Natural killer cell (primary cell): ENCODE measurements around the gene PLEKHA5. TPM values are rescaled to one million over a fixed set of nuclear protein-coding genes. Genes with fewer than 3 reads are reported as not detected.

Experiments
- ATAC-seq, 3 donors: fragments of 150-1000 bp in 2 of 3; fragments of 200-7000 bp in 1 of 3; cut with Tn5 transposase; 1 replicate in 1 of 3; 2 replicates in 2 of 3; pipeline ENCODE4 v1.10.0; 2021; ENCODE audit warnings: mild to moderate bottlenecking in 2 of 3, moderate library complexity in 2 of 3
- DNase-seq, 2 donors: peaks; one replicate each; pipeline versions ENCODE4 v3.0.0 to v3.0.0-alpha.2; 2013 to 2021; ENCODE audit warnings: mixed read lengths in 1 of 2
- H3K27ac ChIP-seq: one replicate; pipeline ENCODE4 v1.5.1; 2013; ENCODE audit warnings: mild to moderate bottlenecking, low read length
- H3K27me3 ChIP-seq: one replicate; pipeline ENCODE4 v1.6.1; 2013; ENCODE audit warnings: low read length; ENCODE audit not compliant: control insufficient read depth, insufficient read depth
- H3K36me3 ChIP-seq: one replicate; pipeline ENCODE4 v1.6.1; 2013; ENCODE audit warnings: low read length; ENCODE audit not compliant: control insufficient read depth, insufficient read depth
- H3K4me1 ChIP-seq: one replicate; pipeline ENCODE4 v1.6.1; 2013; ENCODE audit warnings: low read length; ENCODE audit not compliant: control insufficient read depth, insufficient read depth
- H3K4me3 ChIP-seq: one replicate; pipeline ENCODE4 v1.5.1; 2013; ENCODE audit warnings: low read length
- H3K9me3 ChIP-seq: one replicate; pipeline ENCODE4 v1.6.1; 2013; ENCODE audit warnings: low read length; ENCODE audit not compliant: control insufficient read depth, insufficient read depth
- H3K27ac Mint-ChIP-seq, 2 donors: one replicate each; pipeline ENCODE4 v1.8.0; 2022; ENCODE audit warnings: mild to moderate bottlenecking in 2 of 2, mixed read lengths in 2 of 2, moderate library complexity in 1 of 2
- H3K27me3 Mint-ChIP-seq, 2 donors: one replicate each; pipeline ENCODE4 v1.8.0; 2022; ENCODE audit warnings: low read depth in 2 of 2, mixed read lengths in 2 of 2
- H3K36me3 Mint-ChIP-seq: one replicate; pipeline ENCODE4 v1.8.0; 2022; ENCODE audit warnings: mixed read lengths
- H3K4me1 Mint-ChIP-seq, 2 donors: one replicate each; pipeline ENCODE4 v1.8.0; 2022; ENCODE audit warnings: mixed read lengths in 2 of 2
- H3K4me3 Mint-ChIP-seq: one replicate; pipeline ENCODE4 v1.8.0; 2022; ENCODE audit warnings: mild to moderate bottlenecking, moderate library complexity, mixed read lengths
- H3K9me3 Mint-ChIP-seq, 2 donors: one replicate each; pipeline ENCODE4 v1.8.0; 2022; ENCODE audit warnings: mixed read lengths in 2 of 2
- WGBS: methylation state at CpG from one replicate; pipeline ENCODE4 v1.1.7; 2013; ENCODE audit warnings: missing lambda C conversion rate; ENCODE audit not compliant: insufficient coverage; 5-methylcytosine and 5-hydroxymethylcytosine counted together
- intact Hi-C: fragments of 100-400 bp; cut with micrococcal nuclease; formaldehyde crosslinking; loops from one replicate; pipeline ENCODE4 v1.14.2; 2022
- total RNA-seq, 4 donors: library from RNA; stranded (reverse); fragments of 120-200 nt in 1 of 4; gene quantifications; one replicate each; pipeline versions ENCODE4 v1.2.3 to v1.2.4, GENCODE V29; 2013 to 2022
- TF ChIP-seq, protein P1 (sequence below): fragments of 200-600 bp; IDR thresholded peaks from one replicate; pipeline ENCODE4 v1.8.0; 2022; ENCODE audit warnings: antibody characterized with exemption

PLEKHA5 gene
- total RNA-seq, 3 donors from 2014 or later (not counting 1 experiment from before 2014, with no cell fraction given), result 5.2 to 12.1 (median 7.0) TPM

DNA sequence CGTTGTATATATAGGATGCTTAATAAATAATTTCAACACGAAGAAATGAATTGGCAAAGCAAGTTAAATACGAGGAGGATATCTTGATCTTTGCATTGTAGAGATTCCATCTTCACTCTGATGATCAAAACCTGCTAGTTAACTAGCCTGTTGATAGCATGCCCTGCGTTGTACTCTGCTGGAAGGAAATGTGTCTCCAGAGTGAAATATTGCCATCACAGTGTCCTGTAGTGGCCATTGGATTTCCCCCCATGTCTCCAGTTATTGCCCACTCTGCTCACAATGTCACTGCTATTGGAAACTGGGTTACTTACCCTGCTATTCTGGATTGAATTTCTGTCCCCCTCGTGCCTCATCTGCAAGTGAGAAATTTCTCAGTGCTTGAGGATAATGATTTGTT, 109.6 kb downstream of the PLEKHA5 start:
- H3K27ac ChIP-seq, result no peak overlapping the region
- no peak overlapping the region for H3K4me3 ChIP-seq
- intact Hi-C loops, result no loop called here
- no peaks in the 10 kb centered on the region for H3K9me3 ChIP-seq
- H3K4me3 Mint-ChIP-seq, result no peak overlapping the region
- ATAC-seq (no peak), DNase-seq (no peak)
- H3K27ac Mint-ChIP-seq, result no peak overlapping the region
- WGBS, result 77% methylated on average over 5 of the region's 5 CpGs
- H3K9me3 Mint-ChIP-seq, result no peaks in the 10 kb centered on the region
- TF ChIP-seq, protein P1, sequence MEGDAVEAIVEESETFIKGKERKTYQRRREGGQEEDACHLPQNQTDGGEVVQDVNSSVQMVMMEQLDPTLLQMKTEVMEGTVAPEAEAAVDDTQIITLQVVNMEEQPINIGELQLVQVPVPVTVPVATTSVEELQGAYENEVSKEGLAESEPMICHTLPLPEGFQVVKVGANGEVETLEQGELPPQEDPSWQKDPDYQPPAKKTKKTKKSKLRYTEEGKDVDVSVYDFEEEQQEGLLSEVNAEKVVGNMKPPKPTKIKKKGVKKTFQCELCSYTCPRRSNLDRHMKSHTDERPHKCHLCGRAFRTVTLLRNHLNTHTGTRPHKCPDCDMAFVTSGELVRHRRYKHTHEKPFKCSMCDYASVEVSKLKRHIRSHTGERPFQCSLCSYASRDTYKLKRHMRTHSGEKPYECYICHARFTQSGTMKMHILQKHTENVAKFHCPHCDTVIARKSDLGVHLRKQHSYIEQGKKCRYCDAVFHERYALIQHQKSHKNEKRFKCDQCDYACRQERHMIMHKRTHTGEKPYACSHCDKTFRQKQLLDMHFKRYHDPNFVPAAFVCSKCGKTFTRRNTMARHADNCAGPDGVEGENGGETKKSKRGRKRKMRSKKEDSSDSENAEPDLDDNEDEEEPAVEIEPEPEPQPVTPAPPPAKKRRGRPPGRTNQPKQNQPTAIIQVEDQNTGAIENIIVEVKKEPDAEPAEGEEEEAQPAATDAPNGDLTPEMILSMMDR, result no peak
- no peaks in the 10 kb centered on the region for H3K36me3 Mint-ChIP-seq
- no peaks in the 10 kb centered on the region for H3K36me3 ChIP-seq
- H3K27me3 ChIP-seq, result no peaks in the 10 kb centered on the region
- H3K27me3 Mint-ChIP-seq, result no peaks in the 10 kb centered on the region
- peaks cover 17% of the 10 kb centered on the region in 2 donors for H3K4me1 Mint-ChIP-seq
- no peaks in the 10 kb centered on the region for H3K4me1 ChIP-seq

DNA sequence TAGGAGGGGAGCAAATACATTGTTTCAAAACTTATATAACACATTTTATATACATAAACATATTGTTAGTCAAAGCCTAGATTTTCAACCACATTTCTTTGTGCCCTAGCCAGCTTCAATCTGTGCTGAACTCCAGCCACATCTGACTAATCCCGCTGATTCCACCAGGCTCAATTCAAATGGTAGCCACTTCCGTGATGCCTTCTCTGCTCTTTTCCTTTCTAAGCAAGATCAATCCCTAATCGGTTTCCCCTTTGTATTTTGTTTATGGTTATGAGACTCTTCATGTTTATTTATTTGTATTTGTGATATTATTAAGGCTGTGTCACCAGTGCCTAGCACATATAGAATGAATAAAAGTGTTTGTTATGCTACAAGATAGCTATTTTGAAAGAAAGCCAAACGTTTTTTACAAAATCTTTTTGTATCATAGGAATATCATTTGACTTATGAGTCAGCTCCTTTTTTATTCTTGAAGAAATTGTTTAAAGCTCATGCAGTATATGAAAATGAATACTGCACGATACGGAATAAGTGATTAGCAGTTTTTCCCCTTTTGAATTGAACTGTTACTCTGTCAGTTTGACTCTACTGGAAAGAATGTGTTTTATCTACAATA, 110.2 kb downstream of the PLEKHA5 start:
- no peaks in the 10 kb centered on the region for H3K27me3 Mint-ChIP-seq
- H3K9me3 Mint-ChIP-seq, result no peaks in the 10 kb centered on the region
- H3K27ac ChIP-seq, result no peak overlapping the region
- no peaks in the 10 kb centered on the region for H3K4me1 ChIP-seq
- H3K4me3 Mint-ChIP-seq, result no peak overlapping the region
- TF ChIP-seq, protein P1, result no peak
- intact Hi-C loops, result no loop called here
- no peaks in the 10 kb centered on the region for H3K27me3 ChIP-seq
- WGBS, result 100% methylated on average over 3 of the region's 6 CpGs
- no peak overlapping the region for H3K27ac Mint-ChIP-seq
- H3K4me1 Mint-ChIP-seq, result peaks cover 11 to 17% of the 10 kb centered on the region in 2 donors
- no peak overlapping the region for H3K4me3 ChIP-seq
- ATAC-seq, result no peak
- no peak for DNase-seq
- no peaks in the 10 kb centered on the region for H3K9me3 ChIP-seq
- no peaks in the 10 kb centered on the region for H3K36me3 ChIP-seq
- no peaks in the 10 kb centered on the region for H3K36me3 Mint-ChIP-seq

DNA sequence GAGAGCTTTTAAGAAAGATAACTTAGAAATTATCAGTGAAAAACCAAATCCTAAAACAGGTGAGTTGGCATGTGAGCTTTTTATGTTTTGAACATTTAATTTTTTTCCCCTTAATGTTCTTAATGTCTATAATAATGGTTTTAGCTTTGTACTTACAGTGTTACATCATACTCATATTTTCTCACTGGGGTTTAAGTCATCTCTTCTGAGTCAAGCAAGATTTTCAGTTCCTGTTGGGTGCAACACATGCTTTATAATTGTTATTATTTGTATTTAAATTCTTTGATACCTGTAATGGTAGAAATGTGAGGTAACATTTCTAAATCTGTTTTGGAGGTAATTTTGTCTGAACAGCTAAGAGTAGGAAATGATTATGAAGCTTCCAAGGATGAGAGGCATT, 113.0 kb downstream of the PLEKHA5 start:
- no peaks in the 10 kb centered on the region for H3K36me3 Mint-ChIP-seq

More for the DNA sequence above, 113.0 kb downstream of the PLEKHA5 start:
- no peaks in the 10 kb centered on the region for H3K27me3 ChIP-seq
- no peak for ATAC-seq
- no peaks in the 10 kb centered on the region for H3K9me3 ChIP-seq
- DNase-seq, result no peak
- no peak overlapping the region for H3K27ac Mint-ChIP-seq
- peaks cover 5 to 11% of the 10 kb centered on the region in 2 donors for H3K4me1 Mint-ChIP-seq
- intact Hi-C loops, result no loop called here
- H3K4me3 Mint-ChIP-seq, result no peak overlapping the region
- no peak overlapping the region for H3K4me3 ChIP-seq
- H3K36me3 ChIP-seq, result no peaks in the 10 kb centered on the region
- H3K4me1 ChIP-seq, result no peaks in the 10 kb centered on the region
- no peaks in the 10 kb centered on the region for H3K9me3 Mint-ChIP-seq
- TF ChIP-seq, protein P1, result no peak
- H3K27ac ChIP-seq, result no peak overlapping the region
- no peaks in the 10 kb centered on the region for H3K27me3 Mint-ChIP-seq
